ENCODE data around the gene CASQ2.
"Not testable (repeated sequence)": the region's sequence is repeated elsewhere in the genome, so short reads cannot be mapped to it uniquely, and the experiment has no call there.

CASQ2 gene

GRCh38 chr1:115780655-115781054 lies 12.1 kb upstream of the CASQ2 start:
- not testable (repeated sequence) for DNase-seq

- not testable (repeated sequence) for DNase-seq
These were observed 10.6 kb upstream of the CASQ2 start for GRCh38 chr1:115779075-115779474.

- peak; percentile 84 to 93 for DNase-seq
These were observed 3.4 kb upstream of the CASQ2 start for GRCh38 chr1:115771847-115772457.

- DNase-seq = no peak
These were observed 2.8 kb upstream of the CASQ2 start for GRCh38 chr1:115771094-115771846.

GRCh38 chr1:115767403-115767802 lies 1.1 kb downstream of the CASQ2 start:
- no peak for DNase-seq

- no peak for DNase-seq
These were observed 3.4 kb downstream of the CASQ2 start for GRCh38 chr1:115765091-115765490.

GRCh38 chr1:115764541-115764940 lies 4.0 kb downstream of the CASQ2 start:
- DNase-seq = peak; percentile 38 to 46

GRCh38 chr1:115762779-115763178 lies 5.7 kb downstream of the CASQ2 start:
- DNase-seq = no peak

- no peak for DNase-seq
These were observed 6.8 kb downstream of the CASQ2 start for GRCh38 chr1:115761601-115762302.

- DNase-seq = no peak
These were observed 10.7 kb downstream of the CASQ2 start for GRCh38 chr1:115757856-115758255.

- no peak for DNase-seq
These were observed 11.2 kb downstream of the CASQ2 start for GRCh38 chr1:115757326-115757725.

- no peak for DNase-seq
These were observed 12.8 kb downstream of the CASQ2 start for GRCh38 chr1:115755456-115756370.

- DNase-seq = no peak
These were observed 14.7 kb downstream of the CASQ2 start for GRCh38 chr1:115753830-115754229.

GRCh38 chr1:115753361-115753760 lies 15.2 kb downstream of the CASQ2 start:
- no peak for DNase-seq

- no peak for DNase-seq
These were observed 19.9 kb downstream of the CASQ2 start for GRCh38 chr1:115748401-115749150.

- DNase-seq = no peak
These were observed 22.4 kb downstream of the CASQ2 start for GRCh38 chr1:115746021-115746690.

- DNase-seq = no peak
These were observed 23.8 kb downstream of the CASQ2 start for GRCh38 chr1:115744646-115745275.

GRCh38 chr1:115740811-115741210 lies 27.7 kb downstream of the CASQ2 start:
- DNase-seq = no peak

GRCh38 chr1:115732316-115732715 lies 36.2 kb downstream of the CASQ2 start:
- DNase-seq = peak; percentile 90 to 93

GRCh38 chr1:115729756-115730155 lies 38.8 kb downstream of the CASQ2 start:
- DNase-seq = peak; percentile 42 to 59

GRCh38 chr1:115728341-115728740 lies 40.2 kb downstream of the CASQ2 start:
- peak in 1 of 2 donors; percentile 60 for DNase-seq

Measured in inflammatory macrophage (primary cell).